OCI-LY7 (cell line): Measurements from ENCODE around the gene ACTR3.

Experiments used
- CTCF ChIP-seq: fragments of 200-600 bp; sonication (generic); conservative IDR thresholded peaks from 2 replicates; pipeline ENCODE4 v1.5.1; 2014; ENCODE audit warnings: mild to moderate bottlenecking, antibody characterized with exemption, low read length, moderate library complexity, mixed read lengths
- EZH2phosphoT487 ChIP-seq: fragments of 200-600 bp; sonication (generic); IDR thresholded peaks from 2 replicates; pipeline ENCODE4 v1.6.1; 2018; ENCODE audit warnings: low read depth, borderline replicate concordance, mild to moderate bottlenecking, mixed run types, antibody characterized with exemption, low read length, moderate library complexity, mixed read lengths

GRCh38 chr2:113863144-113863543, 26.7 kb upstream of the ACTR3 start:
- TF ChIP-seq CTCF (no peak), EZH2phosphoT487 (no peak)
